Stromal cell of bone marrow (primary cell): ENCODE data around the gene SOD2.
"Not testable (repeated sequence)": the region's sequence is repeated elsewhere in the genome, so short reads cannot be mapped to it uniquely, and the experiment has no call there.

Source experiments
- DNase-seq: peaks from one replicate; pipeline ENCODE4 v3.0.0-alpha.2; 2012; ENCODE audit warnings: low read depth

SOD2 gene

DNA sequence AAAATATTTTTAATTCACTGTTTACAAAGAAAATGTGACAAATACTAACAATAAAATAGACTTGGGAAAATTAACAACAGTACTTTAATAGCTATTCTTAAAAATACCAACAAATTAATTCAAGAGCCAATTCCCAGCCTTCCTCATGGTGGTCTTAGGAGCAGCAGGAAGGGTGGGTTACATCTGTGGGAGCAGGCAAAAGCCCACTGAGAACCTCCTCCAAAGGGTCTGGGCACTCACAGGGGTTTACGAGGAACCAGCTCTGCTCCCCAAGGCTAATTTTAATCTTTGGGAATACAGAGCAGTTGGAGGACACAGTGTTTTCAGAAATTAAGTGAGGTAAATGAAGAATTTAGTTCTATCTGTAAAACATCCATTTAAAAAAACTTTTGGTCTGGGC lies 10.2 kb downstream of the SOD2 start:
- DNase-seq: no peak

DNA sequence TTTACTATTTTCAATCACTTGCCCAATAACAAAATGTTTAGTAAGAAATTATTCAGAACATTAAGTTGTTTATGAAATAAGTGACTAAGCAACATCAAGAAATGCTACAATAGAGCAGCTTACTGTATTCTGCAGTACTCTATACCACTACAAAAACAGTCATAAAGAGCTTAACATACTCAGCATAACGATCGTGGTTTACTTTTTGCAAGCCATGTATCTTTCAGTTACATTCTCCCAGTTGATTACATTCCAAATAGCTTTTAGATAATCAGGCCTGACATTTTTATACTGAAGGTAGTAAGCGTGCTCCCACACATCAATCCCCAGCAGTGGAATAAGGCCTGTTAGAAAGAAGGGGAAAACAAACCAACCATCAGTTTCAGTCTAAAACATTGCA lies 10.7 kb downstream of the SOD2 start:
- DNase-seq: no peak

DNA sequence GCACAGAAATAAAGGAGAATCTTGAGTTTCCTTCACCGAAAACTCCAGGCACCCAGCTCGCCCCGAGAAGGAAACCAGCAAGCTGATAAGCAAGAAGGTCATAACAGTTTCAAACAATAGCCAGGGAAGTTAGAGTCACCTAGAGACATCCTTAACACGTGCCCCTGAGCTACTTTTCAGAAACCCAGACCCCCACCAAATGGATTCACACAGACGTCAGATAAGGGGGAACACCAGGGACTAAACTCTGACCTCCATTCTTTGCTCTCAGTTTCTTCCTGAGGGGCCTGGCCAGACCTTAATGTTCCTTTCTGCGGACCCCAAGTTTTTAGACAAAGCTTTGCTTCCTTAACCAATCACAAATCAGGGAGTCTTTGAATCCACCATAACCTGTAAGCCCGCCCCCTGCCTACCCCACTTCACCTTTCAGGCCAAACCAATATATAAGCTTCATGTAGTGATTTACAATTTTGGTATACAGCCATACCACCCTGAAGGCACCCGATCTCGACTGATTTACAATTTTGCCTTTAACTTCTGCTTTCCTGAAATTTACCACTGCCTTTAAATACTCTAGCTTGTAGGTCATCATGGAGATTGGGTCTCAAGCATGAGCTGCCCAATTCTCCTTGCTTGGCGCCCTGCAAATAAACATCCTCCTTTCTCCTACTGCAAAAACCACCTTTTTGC lies 11.7 kb downstream of the SOD2 start:
- DNase-seq: no peak

DNA sequence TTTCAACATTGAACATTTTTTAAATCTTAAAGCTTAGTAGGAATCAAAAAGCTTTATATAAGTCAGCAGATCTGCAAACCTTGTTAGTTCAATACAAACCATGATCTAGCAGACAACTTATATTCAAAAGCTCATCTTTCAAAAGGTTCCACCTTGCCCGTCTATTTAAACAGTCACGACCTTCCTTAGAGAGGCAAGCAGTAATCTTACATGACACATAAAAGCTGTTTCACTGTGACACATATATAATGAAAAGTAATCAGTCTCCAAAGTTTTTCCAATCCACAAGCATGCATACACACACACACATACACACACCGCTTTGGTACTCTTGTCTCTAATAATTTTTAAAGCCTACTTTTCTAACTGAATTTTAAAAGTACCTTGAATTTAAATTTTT lies 12.9 kb downstream of the SOD2 start:
- no peak for DNase-seq

DNA sequence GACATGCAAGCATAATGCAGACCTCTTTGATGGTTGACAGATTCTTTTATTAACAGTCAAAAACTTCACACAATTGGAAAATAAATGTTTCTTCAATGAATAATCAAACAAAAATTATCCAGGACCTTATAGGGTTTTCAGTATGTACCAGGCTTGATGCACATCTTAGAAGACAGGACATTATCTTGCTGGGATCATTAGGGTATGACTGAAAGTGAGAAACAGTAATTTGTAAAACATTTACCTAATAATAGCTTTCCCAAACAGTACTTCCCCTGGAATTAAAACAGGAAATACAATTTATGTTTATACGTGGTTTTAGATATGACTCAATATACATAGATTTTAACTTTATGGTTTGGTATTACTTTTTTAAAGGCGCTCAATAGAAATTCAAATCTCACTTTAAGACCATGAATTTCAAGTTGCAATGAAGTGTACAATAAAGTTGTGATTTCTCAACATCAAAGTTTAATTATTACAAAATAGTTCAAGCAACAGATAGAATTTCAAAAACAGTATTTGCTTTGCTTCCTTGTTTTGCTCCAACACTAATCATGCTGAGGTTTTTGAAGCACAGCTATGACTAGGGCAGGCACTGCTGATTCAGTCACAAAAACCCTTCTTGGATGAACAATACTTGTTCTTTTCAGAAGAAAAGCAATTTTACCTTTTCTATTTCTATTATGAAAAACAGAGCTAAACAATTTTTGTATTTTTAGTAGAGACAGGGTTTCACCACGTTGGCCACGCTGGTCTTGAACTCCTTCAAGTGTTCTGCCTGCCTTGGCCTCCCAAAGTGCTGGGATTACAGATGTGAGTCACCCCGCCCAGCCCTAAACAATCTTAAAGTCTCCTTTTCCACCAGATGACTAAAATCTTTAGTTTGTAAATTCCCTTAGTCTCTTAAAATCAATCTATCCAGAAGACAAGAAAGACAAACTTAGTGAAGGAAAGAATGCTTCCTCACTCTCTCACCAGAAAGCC lies 13.7 kb downstream of the SOD2 start:
- DNase-seq: no peak

DNA sequence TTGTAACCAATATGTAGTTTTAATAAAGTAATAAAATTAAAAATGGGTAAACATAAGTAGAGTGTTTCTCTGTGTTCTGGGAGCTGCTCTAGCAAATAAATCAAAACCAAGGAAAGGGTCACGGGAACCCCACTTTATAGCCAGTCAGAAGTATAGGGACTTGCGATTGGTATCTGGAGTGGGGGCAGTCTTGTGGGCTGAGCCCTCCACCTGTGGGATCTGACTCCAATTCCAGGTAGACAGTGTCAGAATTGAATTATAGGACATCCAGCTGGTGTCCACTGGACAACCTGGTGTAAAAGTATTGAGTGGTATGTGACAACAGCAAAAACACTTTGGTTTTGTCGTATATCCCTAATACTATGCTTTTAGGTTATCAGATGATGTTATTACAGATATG lies 14.5 kb downstream of the SOD2 start:
- no peak for DNase-seq

DNA sequence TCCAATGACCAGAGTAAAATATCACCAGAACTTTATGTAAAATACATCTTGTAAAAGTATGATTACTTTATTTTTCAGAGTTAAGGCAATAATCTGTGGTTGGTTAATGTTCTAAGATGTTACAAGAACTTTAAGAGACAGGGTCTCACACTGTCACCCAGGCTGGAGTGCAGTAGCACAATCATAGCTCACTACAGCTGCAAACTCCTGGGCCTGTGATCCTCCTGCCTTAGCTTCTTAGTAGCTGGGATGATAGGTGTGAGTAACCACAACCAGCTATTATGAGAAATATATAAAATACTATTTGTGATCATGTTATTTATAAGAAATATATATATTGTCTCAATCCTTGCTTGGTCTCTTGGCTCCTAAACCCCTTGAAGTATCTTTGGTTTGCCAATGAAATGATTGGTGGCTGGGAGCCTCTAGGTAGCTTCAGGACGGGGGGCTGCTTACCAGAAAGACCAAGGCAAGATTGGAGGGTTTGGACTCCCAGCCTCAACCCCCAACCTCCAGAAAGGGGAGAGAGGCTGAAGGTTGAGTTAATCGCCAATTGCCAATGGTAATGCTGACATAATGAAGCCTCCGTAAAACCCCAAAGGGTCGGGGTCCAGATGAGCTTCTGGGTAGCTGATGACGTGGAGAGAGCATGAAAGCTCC lies 15.4 kb downstream of the SOD2 start:
- DNase-seq: no peak

DNA sequence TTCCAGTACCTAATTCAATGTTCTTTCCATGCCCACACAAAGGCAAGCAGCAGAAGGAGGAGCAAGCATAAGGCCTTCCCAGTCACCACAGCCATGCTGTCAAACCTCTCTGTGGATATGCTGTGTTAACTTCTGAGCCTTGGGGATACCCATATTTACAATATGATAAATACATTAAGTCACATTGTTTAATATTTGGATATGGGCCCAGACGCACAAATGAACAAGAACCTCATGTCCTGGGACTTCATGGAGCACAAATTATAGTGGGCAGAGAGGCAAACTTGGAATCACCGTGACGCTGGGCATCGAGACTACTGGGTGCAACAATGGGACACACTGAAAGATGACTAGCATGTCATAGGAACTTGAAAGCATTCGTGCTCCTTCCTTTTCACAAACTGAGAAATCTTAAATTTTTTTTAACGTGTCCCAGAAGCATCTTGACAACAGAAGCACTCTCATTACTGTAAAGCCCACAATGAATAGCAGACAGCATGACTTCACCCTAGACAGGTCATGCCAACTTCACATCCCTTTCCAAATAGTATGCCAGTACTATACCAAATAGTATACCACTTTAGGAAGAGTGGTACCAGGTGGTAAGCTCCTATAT lies 16.0 kb downstream of the SOD2 start:
- no peak for DNase-seq

DNA sequence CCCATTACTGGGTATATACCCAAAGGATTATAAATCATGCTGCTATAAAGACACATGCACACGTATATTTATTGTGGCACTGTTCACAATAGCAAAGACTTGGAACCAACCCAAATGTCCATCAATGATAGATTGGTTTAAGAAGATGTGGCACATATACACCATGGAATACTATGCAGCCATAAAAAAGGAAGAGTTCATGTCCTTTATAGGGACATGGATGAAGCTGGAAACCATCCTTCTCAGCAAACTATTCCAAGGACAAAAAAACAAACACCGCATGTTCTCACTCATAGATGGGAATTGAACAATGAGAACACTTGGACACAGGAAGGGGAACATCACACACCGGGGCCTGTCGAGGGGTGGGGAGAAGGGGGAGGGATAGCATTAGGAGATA lies 16.8 kb downstream of the SOD2 start:
- not testable (repeated sequence) for DNase-seq

DNA sequence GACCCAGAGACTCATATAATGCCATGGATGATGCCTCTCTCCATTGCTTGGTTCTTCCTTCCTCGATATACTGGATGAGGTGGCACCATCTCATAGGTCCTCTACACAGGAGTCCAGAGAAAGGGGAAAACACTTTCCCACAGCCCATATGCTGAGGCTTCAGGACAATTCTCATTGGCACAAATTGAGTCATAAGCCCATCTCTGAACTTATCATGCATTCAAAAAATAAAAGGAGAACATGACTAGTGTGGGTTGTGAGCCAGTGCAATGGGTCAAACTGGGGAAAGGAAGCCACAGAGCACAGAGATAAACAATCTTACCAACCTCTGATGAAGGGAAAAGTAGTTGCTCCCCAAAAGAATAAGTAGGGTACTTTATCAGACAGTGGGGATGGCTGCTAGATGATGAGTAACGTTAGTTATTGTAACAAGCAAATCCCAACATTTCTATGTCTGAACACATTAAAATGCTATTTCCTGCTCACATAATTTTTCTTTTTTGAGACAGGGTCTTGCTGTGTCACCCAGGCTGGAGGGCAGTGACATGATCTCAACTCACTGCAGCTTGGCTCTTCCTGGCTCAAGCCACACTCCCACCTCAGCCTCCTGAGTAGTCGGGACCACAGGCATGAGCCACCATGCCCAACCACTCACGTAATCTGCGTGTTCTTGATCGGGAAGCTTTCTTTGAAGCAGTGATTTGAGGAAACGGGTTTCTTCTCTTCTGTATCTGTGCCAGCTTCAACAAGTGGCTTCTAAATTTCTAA lies 27.0 kb downstream of the SOD2 start:
- DNase-seq: no peak

DNA sequence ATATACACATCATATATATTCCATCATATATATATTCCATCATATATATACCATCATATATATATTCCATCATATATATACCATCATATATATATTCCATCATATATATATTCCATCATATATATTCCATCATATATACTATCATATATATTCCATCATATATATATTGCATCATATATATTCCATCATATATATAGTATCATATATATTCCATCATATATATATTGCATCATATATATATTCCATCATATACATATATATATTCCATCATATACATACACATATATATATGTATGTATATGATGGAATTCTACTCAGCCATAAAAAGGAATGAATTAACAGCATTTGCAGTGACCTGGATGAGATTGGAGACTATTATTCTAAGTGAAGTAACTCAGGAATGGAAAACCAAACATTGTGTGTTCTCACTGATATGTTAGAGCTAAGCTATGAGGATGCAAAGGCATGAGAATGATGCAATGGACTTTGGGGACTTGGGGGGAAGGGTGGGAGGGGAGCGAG lies 29.6 kb downstream of the SOD2 start:
- not testable (repeated sequence) for DNase-seq

DNA sequence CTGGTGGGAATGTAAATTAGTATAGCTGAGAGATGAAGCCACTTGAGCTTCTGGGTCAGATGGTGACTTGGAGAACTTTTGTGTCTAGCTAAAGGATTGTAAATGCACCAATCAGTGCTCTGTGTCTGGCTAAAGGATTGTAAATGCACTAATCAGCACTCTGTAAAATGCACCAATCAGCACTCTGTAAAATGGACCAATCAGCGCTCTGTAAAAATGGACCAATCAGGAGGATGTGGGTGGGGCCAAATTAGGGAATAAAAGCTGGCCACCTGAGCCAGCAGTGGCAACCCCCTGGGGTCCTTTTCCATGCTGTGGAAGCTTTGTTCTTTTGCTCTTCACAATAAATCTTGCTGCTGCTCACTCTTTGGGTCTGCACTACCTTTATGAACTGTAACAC lies 31.1 kb downstream of the SOD2 start:
- not testable (repeated sequence) for DNase-seq

DNA sequence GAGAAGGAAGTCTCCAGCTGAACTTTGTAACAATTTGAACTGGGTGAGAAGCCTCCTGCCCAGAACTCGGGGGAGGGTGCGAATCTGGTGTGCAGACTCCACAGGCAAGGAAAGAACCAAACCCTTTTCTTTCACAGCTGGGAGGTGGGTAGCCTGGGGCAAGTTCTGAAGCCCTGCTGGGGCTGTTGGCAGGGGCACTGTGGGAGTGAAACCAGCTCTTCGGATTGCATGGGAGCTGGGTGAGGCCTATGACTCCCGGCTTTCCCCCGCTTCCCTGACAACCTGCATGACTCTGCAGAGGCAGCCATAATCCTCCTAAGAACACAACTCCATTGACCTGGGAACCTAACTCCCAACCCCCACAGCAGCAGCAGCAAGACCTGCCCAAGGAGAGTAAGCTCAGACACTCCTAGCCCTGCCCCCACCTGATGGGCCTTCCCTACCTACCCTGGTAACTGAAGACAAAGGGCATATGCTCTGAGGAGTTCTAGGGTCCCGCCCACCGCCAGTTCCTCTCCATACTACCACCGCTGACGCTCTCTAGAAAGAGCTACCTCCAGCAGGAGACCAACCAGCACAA lies 37.5 kb downstream of the SOD2 start:
- no peak for DNase-seq

DNA sequence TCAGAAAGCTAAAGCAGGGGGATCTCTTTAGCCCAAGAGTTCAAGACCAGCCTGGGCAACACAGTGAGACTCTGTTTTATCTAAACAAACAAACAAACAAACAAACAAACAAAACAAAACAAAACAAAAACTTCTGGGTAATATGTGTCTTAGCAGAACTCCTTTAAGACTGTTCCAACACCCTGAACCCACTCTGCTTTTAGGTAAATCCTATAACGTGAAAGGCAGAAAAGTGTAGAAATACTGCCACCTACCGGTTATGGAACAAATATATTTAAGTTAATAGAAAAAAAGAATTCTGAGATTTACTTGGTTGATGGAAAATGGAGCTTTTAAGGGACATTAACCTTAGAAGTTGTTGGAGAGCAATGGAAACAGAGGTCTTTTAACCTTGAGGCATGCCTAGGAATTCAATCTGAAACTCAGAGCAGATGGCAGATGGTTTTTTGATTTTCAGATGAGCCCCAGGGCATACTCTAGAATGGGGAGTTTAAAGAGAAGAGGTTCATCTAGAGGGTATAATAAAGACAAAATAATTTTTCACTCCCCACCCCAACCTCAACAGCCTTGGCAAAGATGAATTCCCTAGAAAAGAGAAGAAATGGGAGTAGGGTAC lies 38.5 kb downstream of the SOD2 start:
- peak; percentile 42 for DNase-seq

DNA sequence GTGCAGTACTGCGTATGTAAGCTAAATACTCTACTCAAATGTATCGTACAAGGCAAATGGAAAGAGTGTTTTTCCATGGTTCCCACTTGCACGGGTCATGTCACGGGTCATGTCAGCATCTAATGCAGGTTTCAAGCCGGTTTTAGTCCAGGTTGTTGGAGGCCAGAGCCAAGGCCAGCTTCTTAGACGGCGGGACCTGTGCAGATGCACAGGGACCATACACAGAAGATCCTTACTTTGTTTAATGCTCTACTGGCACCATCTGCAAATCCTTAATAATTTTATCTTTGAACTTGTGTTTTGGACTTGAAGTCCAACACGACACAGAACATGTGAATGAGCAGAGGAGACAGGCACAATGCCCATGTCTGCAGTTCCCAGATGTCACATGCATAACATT lies 42.7 kb downstream of the SOD2 start:
- DNase-seq: no peak

DNA sequence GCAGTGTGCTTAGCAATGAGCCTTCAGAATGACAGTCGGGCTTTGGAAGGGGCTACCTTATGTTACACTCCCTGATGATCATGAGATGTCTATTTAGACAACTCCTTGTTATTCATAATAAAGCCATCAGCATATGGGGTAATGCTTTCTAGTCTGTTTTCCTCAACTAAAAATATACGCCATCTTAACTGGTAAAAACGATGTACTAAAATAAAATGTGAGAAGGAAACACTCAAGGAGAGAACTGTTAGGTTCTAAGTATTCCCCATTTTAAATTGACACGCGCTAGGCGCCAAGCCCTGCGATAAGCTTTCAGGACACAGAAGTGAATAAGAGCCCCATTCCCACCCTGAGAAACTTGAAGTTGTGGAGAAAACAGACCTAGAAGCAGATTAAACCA lies 43.6 kb downstream of the SOD2 start:
- DNase-seq: no peak

DNA sequence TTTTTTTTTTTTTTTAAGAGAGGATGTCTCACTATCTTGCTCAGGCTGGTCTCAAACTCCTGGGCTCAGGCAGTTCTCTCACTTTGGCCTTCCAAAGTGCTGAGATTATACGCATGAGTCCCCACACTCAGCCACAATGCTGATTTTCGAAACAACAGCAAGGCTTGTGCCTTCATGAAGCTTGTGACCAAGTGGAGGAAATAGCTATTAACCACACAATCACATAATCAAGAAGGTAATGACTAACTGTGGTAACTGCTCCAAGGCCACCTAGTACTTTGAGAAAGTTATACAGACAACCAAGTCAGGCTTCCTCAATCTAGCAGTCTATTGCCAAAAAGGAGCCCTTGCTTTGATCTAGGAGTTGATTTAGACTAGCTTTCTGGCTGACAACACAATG lies 46.3 kb downstream of the SOD2 start:
- DNase-seq: no peak

DNA sequence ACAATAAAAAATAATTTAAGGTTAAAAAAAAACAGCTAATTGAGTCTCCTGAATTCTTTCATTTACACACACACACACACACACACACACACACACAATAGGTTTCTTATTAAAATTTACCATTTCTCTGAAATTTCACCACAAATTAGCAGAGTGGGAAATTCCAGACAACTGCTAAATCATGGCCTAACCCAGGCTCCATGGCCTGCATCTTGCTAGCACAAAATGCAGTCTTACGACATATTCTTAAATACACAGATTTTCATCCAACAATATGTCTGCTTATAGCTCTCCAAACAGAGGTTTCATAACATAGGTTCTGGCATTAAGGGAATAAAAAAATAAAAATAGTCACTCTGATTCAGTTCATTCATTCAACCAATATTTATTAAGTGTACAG lies 46.9 kb downstream of the SOD2 start:
- DNase-seq: no peak

DNA sequence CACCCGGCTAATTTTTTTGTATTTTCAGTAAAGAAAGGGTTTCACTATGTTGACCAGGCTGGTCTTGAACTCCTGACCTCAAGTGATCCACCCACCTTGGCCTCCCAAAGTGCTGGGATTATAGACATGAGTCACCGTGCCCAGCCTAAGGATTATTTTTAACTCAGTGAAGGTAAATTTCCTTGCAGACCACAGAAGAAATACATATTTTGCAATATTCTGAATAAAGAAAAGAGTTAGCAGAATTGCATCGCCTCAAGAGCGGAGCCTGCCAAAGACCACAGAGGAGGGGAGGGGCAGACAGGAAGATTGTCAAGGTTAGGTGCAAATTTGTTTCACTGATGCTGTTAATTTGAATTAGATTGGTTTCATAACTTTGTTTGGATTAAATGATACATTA lies 47.4 kb downstream of the SOD2 start:
- no peak for DNase-seq
